ENCODE measurements around the gene SCN9A.

Gene SCN9A

GRCh38 chr2:166307326-166307725 is 68.4 kb downstream of the SCN9A start:
- Histone ChIP-seq H3K36me3 (ENCODE audit: control insufficient read depth in 2 of 2, insufficient read depth in 1 of 2, low read length in 2 of 2) (no peaks in the 10 kb centered on the region), H3K4me3 (ENCODE audit: low read depth, low read length) (no peak overlapping the region), H3K9me3 (ENCODE audit: control insufficient read depth, insufficient read depth, low read depth, low read length) (no peaks in the 10 kb centered on the region), H3K4me1 (ENCODE audit: control insufficient read depth, insufficient read depth, low read length) (no peaks in the 10 kb centered on the region), H3K27ac (ENCODE audit: extremely low read depth, low read depth, low read length) (no peak overlapping the region)
- TF ChIP-seq EGR2 (tag by site-specific recombination; IDR thresholded peaks at IDR 0.05; ENCODE audit: low read depth) = no peak
- no peak for TF ChIP-seq ZNF350 (tag by site-specific recombination; IDR thresholded peaks at IDR 0.05)
- TF ChIP-seq ZNF10 (tag by site-specific recombination; IDR thresholded peaks at IDR 0.05) = no peak
- no peak for TF ChIP-seq ZSCAN4 (tag by site-specific recombination; IDR thresholded peaks at IDR 0.05)
- no peak for TF ChIP-seq MYNN (tag by site-specific recombination; IDR thresholded peaks at IDR 0.05; ENCODE audit: borderline replicate concordance)
- CTCF ChIA-PET = interaction anchor here (0.7 kb wide), 1 partner anchor 54 kb away, joined by 3 read pairs; no protein-coding TSS in a partner anchor
- POLR2A ChIA-PET = no interaction called here

- TF ChIP-seq ZNF214 (tag by site-specific recombination; IDR thresholded peaks at IDR 0.05; ENCODE audit: borderline replicate concordance) = no peak
- no peak for TF ChIP-seq ZXDB (tag by site-specific recombination; IDR thresholded peaks at IDR 0.05)
- TF ChIP-seq ZSCAN4 (tag by site-specific recombination; IDR thresholded peaks at IDR 0.05) = no peak
- no peak for TF ChIP-seq ZNF473 (tag by site-specific recombination; IDR thresholded peaks at IDR 0.05)
- no peak for TF ChIP-seq ZNF433 (tag by site-specific recombination; IDR thresholded peaks at IDR 0.05; ENCODE audit: low read depth)
- Histone ChIP-seq H3K36me3 (ENCODE audit: control insufficient read depth in 2 of 2, insufficient read depth in 1 of 2, low read length in 2 of 2) (no peaks in the 10 kb centered on the region), H3K4me1 (ENCODE audit: control insufficient read depth, insufficient read depth, low read length) (no peaks in the 10 kb centered on the region), H3K4me3 (ENCODE audit: low read depth, low read length) (no peak overlapping the region), H3K27ac (ENCODE audit: extremely low read depth, low read depth, low read length) (no peak overlapping the region), H3K9me3 (ENCODE audit: control insufficient read depth, insufficient read depth, low read depth, low read length) (no peaks in the 10 kb centered on the region)
- ChIA-PET POLR2A (no interaction called here), CTCF (no interaction called here)
Measured at GRCh38 chr2:166304656-166305055, 71.1 kb downstream of the SCN9A start.

- H3K9me3 ChIP-seq (ENCODE audit: control insufficient read depth, insufficient read depth, low read depth, low read length) = no peaks in the 10 kb centered on the region
- ChIA-PET CTCF (no interaction called here), POLR2A (no interaction called here)
- no peaks in the 10 kb centered on the region for H3K36me3 ChIP-seq (ENCODE audit: control insufficient read depth in 2 of 2, insufficient read depth in 1 of 2, low read length in 2 of 2)
- TF ChIP-seq ZNF423 (tag by site-specific recombination; IDR thresholded peaks at IDR 0.05) = no peak
- no peak for TF ChIP-seq MZF1 (tag by site-specific recombination; IDR thresholded peaks at IDR 0.05; ENCODE audit: borderline replicate concordance)
- no peak for TF ChIP-seq ZNF549 (tag by site-specific recombination; IDR thresholded peaks at IDR 0.05)
- TF ChIP-seq PBX3 (CRISPR knock-in tag; IDR thresholded peaks at IDR 0.05) = no peak
- TF ChIP-seq INSM2 (tag by site-specific recombination; IDR thresholded peaks at IDR 0.05) = no peak
- TF ChIP-seq ZBTB48 (tag by site-specific recombination; IDR thresholded peaks at IDR 0.05) = no peak
- no peak for TF ChIP-seq ZNF791 (tag by site-specific recombination; IDR thresholded peaks at IDR 0.05)
- no peak for TF ChIP-seq ZNF629 (tag by site-specific recombination; IDR thresholded peaks at IDR 0.05)
- TF ChIP-seq OSR2 (tag by site-specific recombination; IDR thresholded peaks at IDR 0.05) = no peak
- no peak for TF ChIP-seq ZNF747 (tag by site-specific recombination; IDR thresholded peaks at IDR 0.05)
- no peak for TF ChIP-seq ZNF677 (tag by site-specific recombination; IDR thresholded peaks at IDR 0.05)
- no peak for TF ChIP-seq ZNF426 (tag by site-specific recombination; IDR thresholded peaks at IDR 0.05)
- no peak for TF ChIP-seq ZNF133 (tag by site-specific recombination; IDR thresholded peaks at IDR 0.05)
- TF ChIP-seq KLF7 (tag by site-specific recombination; IDR thresholded peaks at IDR 0.05; ENCODE audit: borderline replicate concordance) = no peak
- TF ChIP-seq ZNF664 (tag by site-specific recombination; IDR thresholded peaks at IDR 0.05) = no peak
- TF ChIP-seq ZBTB17 (tag by site-specific recombination; IDR thresholded peaks at IDR 0.05) = no peak
- no peak for TF ChIP-seq REPIN1 (tag by site-specific recombination; IDR thresholded peaks at IDR 0.05; ENCODE audit: low read depth)
- TF ChIP-seq ZNF501 (tag by site-specific recombination; IDR thresholded peaks at IDR 0.05) = no peak
- H3K4me3 ChIP-seq (ENCODE audit: low read depth, low read length) = no peak overlapping the region
- H3K27ac ChIP-seq (ENCODE audit: extremely low read depth, low read depth, low read length) = no peak overlapping the region
- H3K4me1 ChIP-seq (ENCODE audit: control insufficient read depth, insufficient read depth, low read length) = no peaks in the 10 kb centered on the region
Measured at GRCh38 chr2:166302036-166302435, 73.7 kb downstream of the SCN9A start.
